ENCODE measurements around the gene ZDHHC1. TPM values are rescaled to one million over a fixed set of nuclear protein-coding genes. Genes with fewer than 3 reads are reported as not detected.

Gene ZDHHC1
- total RNA-seq (10 to 100 TPM; 14.4 to 14.7 TPM), polyA plus RNA-seq (ENCODE audit: insufficient read length in 6 of 6) (10 to 100 TPM; 16.5 to 24.1 (median 20.0) TPM)
- long read RNA-seq, donor 1, partial matches to known transcripts: 0 of 4 reads
- long read RNA-seq, donor 1, other reads (novel, unspliced or antisense): 0 of 4 reads
- long read RNA-seq, donor 2, partial matches to known transcripts: 0 of 1 reads
- long read RNA-seq, donor 2, other reads (novel, unspliced or antisense): 0 of 1 reads
- long read RNA-seq, donor 3, partial matches to known transcripts: 0 of 4 reads
- long read RNA-seq, donor 3, other reads (novel, unspliced or antisense): 0 of 4 reads
- long read RNA-seq, donor 4, partial matches to known transcripts: 5 of 12 reads
- long read RNA-seq, donor 4, other reads (novel, unspliced or antisense): 4 of 12 reads
- long read RNA-seq, donor 5, partial matches to known transcripts: 0 of 5 reads
- long read RNA-seq, donor 5, other reads (novel, unspliced or antisense): 0 of 5 reads
- long read RNA-seq, donor 6, partial matches to known transcripts: 0 of 2 reads
- long read RNA-seq, donor 6, other reads (novel, unspliced or antisense): 0 of 2 reads
- long read RNA-seq, donor 7, partial matches to known transcripts: 0 of 5 reads
- long read RNA-seq, donor 7, other reads (novel, unspliced or antisense): 0 of 5 reads
- long read RNA-seq, donor 8, partial matches to known transcripts: 33 of 72 reads
- long read RNA-seq, donor 8, other reads (novel, unspliced or antisense): 36 of 72 reads
- long read RNA-seq, donor 9, partial matches to known transcripts: 0 of 1 reads
- long read RNA-seq, donor 9, other reads (novel, unspliced or antisense): 0 of 1 reads
- long read RNA-seq, donor 10, transcript ZDHHC1-203 (12 exons, 2,261 nt): major isoform, 6 of 19 reads
- long read RNA-seq, donor 10, partial matches to known transcripts: 4 of 19 reads
- long read RNA-seq, donor 10, other reads (novel, unspliced or antisense): 6 of 19 reads
- long read RNA-seq, donor 11: 0 reads
- long read RNA-seq, donor 12, transcript ZDHHC1-204 (5 exons, 1,189 nt): major isoform, 7 of 58 reads
- long read RNA-seq, donor 12, partial matches to known transcripts: 47 of 58 reads
- long read RNA-seq, donor 12, other reads (novel, unspliced or antisense): 0 of 58 reads

DNA sequence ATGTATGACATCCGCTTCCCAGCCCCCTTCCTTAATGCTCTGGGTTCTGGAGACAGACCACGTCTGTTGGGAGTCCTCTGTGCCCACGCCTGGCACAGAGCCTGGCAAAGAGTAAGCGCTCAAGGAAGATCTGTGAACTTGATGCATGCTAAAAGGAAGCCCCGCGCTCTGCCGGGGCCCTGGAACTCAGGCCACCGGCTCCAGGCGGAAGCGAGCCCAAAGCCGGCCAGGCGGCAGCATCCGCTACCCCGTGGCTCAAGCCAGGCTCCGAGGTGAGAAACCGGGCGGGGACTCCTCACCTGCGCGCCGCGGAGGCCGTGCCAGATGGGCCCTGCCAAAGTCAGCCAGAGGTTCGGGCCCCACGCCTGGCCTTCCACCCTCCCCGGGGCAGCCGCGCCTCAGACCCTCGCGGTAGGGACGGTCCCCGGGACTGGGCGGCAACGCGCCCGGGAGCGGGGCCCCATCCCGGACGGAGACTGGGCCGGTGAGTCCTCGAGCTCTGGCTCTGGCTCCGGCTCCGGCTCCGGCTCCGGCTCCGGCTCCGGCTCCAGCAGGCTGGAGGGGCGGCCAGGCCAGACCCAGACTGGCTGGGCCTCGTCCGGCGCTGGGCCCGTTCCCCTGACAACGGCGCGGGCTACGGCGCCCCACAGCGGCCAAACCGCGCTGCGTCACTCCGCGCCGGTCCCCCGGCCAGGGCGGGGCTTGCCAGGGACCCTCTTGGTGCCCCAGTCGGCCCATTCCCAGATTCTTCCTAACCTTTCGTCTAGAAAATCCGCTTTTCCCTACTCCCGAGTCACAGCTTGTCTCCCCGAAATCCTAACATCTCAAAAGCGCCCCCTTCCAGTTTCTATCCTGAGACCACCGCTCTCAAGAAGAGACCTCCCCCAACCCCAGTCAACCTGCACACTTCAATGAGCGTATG, at the start of gene ZDHHC1:
ZDHHC1 (minus strand) TSS at position 606 of the 922 bp plus-strand sequence. CDS start 8,702 bp downstream, outside the sequence.
- intact Hi-C loops (cut with DNase I): no loop called here
- TF ChIP-seq, protein P1, sequence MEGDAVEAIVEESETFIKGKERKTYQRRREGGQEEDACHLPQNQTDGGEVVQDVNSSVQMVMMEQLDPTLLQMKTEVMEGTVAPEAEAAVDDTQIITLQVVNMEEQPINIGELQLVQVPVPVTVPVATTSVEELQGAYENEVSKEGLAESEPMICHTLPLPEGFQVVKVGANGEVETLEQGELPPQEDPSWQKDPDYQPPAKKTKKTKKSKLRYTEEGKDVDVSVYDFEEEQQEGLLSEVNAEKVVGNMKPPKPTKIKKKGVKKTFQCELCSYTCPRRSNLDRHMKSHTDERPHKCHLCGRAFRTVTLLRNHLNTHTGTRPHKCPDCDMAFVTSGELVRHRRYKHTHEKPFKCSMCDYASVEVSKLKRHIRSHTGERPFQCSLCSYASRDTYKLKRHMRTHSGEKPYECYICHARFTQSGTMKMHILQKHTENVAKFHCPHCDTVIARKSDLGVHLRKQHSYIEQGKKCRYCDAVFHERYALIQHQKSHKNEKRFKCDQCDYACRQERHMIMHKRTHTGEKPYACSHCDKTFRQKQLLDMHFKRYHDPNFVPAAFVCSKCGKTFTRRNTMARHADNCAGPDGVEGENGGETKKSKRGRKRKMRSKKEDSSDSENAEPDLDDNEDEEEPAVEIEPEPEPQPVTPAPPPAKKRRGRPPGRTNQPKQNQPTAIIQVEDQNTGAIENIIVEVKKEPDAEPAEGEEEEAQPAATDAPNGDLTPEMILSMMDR (IDR thresholded peaks at IDR 0.05): peak; percentile 41 to 47
- ATAC-seq (peak; percentile 99), DNase-seq (peak; percentile 59 to 93 (median 82))
- Histone ChIP-seq H3K4me1 (peaks cover 3 to 28% of the 10 kb centered on the region in 2 donors), H3K9me3 (no peaks in the 10 kb centered on the region), H3K36me3 (no peaks in the 10 kb centered on the region), H3K27ac (peak within 1 kb of the TSS; percentile 74 to 81), H3K4me3 (peak within 1 kb of the TSS; percentile 57 to 76), H3K27me3 (peaks cover 0 to 21% of the 10 kb centered on the region in 2 donors)

GRCh38 chr16:67464565-67464964, 48.3 kb upstream of the ZDHHC1 start:
- intact Hi-C loops (cut with DNase I): no loop called here
- H3K9me3 ChIP-seq: no peaks in the 10 kb centered on the region
- H3K4me3 ChIP-seq: no peak overlapping the region
- H3K36me3 ChIP-seq: peaks cover 0 to 17% of the 10 kb centered on the region in 2 donors
- peaks cover 21 to 92% of the 10 kb centered on the region in 2 donors for H3K4me1 ChIP-seq
- H3K27me3 ChIP-seq: no peaks in the 10 kb centered on the region
- H3K27ac ChIP-seq: no peak overlapping the region
- peak in 1 of 4 donors; percentile 10 for DNase-seq
- ATAC-seq: no peak
- TF ChIP-seq, protein P1 (IDR thresholded peaks at IDR 0.05): no peak

- Histone ChIP-seq H3K4me1 (peaks cover 30 to 92% of the 10 kb centered on the region in 2 donors), H3K27me3 (no peaks in the 10 kb centered on the region), H3K27ac (no peak overlapping the region), H3K36me3 (peaks cover 0 to 17% of the 10 kb centered on the region in 2 donors), H3K9me3 (no peaks in the 10 kb centered on the region), H3K4me3 (no peak overlapping the region)
- DNase-seq: peak in 1 of 4 donors; percentile 38
- ATAC-seq: no peak
- TF ChIP-seq, protein P1 (IDR thresholded peaks at IDR 0.05): no peak
- intact Hi-C loops (cut with DNase I): no loop called here
Measured at GRCh38 chr16:67463691-67464090, 47.4 kb upstream of the ZDHHC1 start.

- H3K27ac ChIP-seq: no peak overlapping the region
- H3K36me3 ChIP-seq: peaks cover 0 to 21% of the 10 kb centered on the region in 2 donors
- intact Hi-C loops (cut with DNase I): no loop called here
Measured at GRCh38 chr16:67463059-67463458, 46.8 kb upstream of the ZDHHC1 start.

More at GRCh38 chr16:67463059-67463458, 46.8 kb upstream of the ZDHHC1 start:
- peaks cover 36 to 92% of the 10 kb centered on the region in 2 donors for H3K4me1 ChIP-seq
- ATAC-seq (no peak), DNase-seq (peak in 1 of 4 donors; percentile 3)
- no peaks in the 10 kb centered on the region for H3K27me3 ChIP-seq
- no peak overlapping the region for H3K4me3 ChIP-seq
- no peaks in the 10 kb centered on the region for H3K9me3 ChIP-seq
- TF ChIP-seq, protein P1 (IDR thresholded peaks at IDR 0.05): no peak
